Bronchial epithelial cell (primary cell): Measurements from ENCODE around the gene EIF2B2. TPM values are rescaled to one million over a fixed set of nuclear protein-coding genes. Genes with fewer than 3 reads are reported as not detected.
A peak's percentile ranks its signal among the peaks of the same experiment; 100 is the strongest.

Source experiments
- DNase-seq: peaks from one replicate; pipeline ENCODE4 v3.0.0-alpha.2; 2010; ENCODE audit warnings: low read depth
- FAIRE-seq: peaks from 2 replicates; lab custom pipeline; 2011; peaks lifted over from hg19 to GRCh38; lab: Jason Lieb, UNC
- H3K27me3 ChIP-seq: 2 replicates; pipeline ENCODE4 v1.5.1; 2011; ENCODE audit warnings: low read length; ENCODE audit not compliant: control insufficient read depth, insufficient read depth
- H3K36me3 ChIP-seq: 2 replicates; pipeline ENCODE4 v1.5.1; 2011; ENCODE audit warnings: low read length; ENCODE audit not compliant: control insufficient read depth, insufficient read depth
- H3K4me3 ChIP-seq: 2 replicates; pipeline ENCODE4 v1.5.1; 2011; ENCODE audit warnings: mild to moderate bottlenecking, low read depth, low read length, control low read depth
- total RNA-seq: library from RNA; depleted of rRNA; stranded (reverse); fragments of >200 nt; gene quantifications from 2 replicates; pipeline ENCODE4 v1.2.1, GENCODE V29; 2014
- TF ChIP-seq, protein P1 (sequence below): IDR thresholded peaks from 2 replicates; pipeline ENCODE4 v1.5.1; 2011; ENCODE audit warnings: mild to moderate bottlenecking, moderate library complexity, low read length, control low read depth, inconsistent platforms; ENCODE audit not compliant: insufficient read depth, severe bottlenecking

The EIF2B2 gene
- total RNA-seq, 1 donor from 2014 or later: 60.6 TPM

DNA sequence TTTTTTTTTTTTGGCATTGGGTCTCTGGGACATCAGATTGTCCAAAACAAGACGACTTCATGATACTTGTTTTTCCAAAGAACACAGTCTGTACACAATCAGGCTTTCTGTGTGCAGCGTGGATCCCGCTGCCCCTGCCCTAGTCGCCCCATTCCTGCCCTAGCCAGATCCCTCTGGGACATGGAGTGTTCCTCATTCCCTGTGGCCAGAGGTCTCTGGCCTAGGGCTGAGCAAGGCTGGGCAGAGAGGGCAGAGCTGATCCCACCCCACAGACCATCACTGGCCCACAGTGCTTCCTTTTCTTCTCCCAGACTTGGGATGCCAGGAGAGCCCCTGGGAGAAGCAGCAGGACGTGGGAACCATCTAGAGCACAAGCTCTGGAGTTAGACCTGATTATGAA is 20.9 kb upstream of the EIF2B2 start:
- Histone ChIP-seq H3K4me3 (no peak overlapping the region), H3K36me3 (no peaks in the 10 kb centered on the region), H3K27me3 (no peaks in the 10 kb centered on the region)
- DNase-seq: no peak
- FAIRE-seq: no peak
- TF ChIP-seq, protein P1, sequence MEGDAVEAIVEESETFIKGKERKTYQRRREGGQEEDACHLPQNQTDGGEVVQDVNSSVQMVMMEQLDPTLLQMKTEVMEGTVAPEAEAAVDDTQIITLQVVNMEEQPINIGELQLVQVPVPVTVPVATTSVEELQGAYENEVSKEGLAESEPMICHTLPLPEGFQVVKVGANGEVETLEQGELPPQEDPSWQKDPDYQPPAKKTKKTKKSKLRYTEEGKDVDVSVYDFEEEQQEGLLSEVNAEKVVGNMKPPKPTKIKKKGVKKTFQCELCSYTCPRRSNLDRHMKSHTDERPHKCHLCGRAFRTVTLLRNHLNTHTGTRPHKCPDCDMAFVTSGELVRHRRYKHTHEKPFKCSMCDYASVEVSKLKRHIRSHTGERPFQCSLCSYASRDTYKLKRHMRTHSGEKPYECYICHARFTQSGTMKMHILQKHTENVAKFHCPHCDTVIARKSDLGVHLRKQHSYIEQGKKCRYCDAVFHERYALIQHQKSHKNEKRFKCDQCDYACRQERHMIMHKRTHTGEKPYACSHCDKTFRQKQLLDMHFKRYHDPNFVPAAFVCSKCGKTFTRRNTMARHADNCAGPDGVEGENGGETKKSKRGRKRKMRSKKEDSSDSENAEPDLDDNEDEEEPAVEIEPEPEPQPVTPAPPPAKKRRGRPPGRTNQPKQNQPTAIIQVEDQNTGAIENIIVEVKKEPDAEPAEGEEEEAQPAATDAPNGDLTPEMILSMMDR: no peak

DNA sequence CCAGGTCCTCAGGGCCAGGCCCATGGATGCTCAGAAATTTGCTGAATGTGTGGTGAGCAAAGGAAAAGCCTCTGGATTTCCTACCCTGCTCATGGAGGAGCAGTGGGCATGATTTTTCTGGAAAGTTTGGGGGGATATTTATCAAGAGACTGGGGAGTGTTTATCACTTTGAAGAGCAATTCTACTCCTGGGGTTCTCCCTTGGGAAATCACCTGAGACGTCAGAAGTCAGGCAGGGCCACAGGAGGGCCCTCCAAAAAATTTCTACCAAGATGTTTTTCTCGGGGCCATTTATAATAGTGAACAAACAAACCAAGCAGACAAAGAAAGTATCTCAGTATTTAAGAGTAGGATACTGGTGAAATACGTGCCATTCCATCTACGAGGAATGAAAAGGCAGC is 20.1 kb upstream of the EIF2B2 start:
- no peak for DNase-seq
- TF ChIP-seq, protein P1: no peak
- no peak for FAIRE-seq

DNA sequence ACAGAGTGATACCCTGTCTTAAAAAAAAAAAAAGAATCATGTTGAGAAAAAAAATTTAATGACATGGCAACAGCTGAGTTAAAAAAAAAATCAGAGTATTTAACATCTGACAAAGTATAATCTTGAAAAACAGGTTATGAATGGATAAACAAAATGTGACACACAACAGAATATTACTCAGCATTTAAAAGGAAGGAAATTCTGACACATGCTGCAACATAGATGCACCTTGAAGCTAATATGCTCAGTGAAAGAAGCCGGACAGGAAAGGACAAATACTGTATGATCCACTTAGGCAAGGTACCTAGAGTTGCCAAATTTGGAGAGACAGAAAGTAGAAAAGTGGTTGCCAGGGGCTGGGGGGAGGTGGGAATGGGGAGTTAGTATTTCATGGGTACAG is 19.4 kb upstream of the EIF2B2 start:
- TF ChIP-seq, protein P1: no peak
- no peak for FAIRE-seq

More for the DNA sequence above, 20.1 kb upstream of the EIF2B2 start:
- Histone ChIP-seq H3K4me3 (no peak overlapping the region), H3K36me3 (no peaks in the 10 kb centered on the region), H3K27me3 (no peaks in the 10 kb centered on the region)

DNA sequence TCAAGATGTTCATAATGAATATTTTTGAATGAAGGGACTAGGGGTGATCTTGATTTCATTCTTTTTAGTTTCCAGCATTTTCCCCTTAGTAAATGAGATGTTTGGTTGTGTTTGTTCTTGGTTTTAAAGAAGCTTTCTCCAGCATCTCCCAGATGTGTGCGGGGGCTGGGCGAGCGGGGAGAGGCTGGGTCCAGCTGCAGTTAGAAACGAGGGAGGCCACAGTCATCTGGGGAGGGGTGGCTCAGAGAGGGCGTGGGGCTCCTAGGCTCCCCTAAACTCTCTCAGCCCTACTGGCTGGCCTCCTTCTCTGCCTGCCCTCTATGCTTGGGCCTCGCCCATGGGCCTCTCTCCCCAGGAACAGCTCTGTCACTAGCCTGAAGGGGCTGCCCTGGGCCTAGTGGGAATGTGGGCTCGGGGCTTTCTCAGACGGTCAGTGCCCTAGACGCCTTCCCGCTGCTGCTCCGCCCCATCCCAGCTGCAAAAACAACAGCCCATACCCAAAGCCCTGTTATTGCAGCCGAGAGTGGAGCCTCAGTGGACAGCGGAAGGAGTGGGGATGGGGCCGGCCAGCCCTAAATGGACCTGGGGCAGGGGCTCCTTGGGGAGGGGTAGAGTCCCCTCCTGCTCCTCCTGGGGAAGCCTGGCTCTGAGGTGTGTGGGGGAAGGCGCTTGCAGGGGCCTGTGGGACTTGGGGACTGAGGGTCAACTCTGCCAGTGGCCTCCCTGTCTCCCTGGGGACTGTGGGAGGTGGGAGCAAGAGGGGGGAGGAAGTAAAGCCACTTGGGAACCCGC is 18.3 kb upstream of the EIF2B2 start:
- FAIRE-seq (no peak), DNase-seq (no peak)
- Histone ChIP-seq H3K36me3 (no peaks in the 10 kb centered on the region), H3K4me3 (no peak overlapping the region), H3K27me3 (no peaks in the 10 kb centered on the region)
- TF ChIP-seq, protein P1: no peak

More for the DNA sequence above, 19.4 kb upstream of the EIF2B2 start:
- Histone ChIP-seq H3K4me3 (no peak overlapping the region), H3K36me3 (no peaks in the 10 kb centered on the region), H3K27me3 (no peaks in the 10 kb centered on the region)
- peak; percentile 97 for DNase-seq

DNA sequence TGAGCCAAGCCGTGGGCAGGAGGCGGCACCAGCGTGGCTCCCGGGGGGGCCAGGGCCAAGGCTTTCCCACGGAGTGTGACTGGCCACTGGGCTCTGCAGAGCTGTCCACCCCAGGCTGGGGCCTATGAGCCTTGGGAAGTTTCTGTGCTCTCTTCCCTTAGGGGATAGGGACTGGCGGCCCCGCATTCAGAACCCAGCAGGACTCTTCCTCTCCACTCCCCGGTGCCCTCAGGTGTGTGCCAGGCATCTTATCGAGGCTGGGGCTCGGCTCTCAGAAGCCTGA is 17.8 kb upstream of the EIF2B2 start:
- no peaks in the 10 kb centered on the region for H3K27me3 ChIP-seq
- FAIRE-seq (no peak), DNase-seq (no peak)
- H3K4me3 ChIP-seq: no peak overlapping the region
- no peaks in the 10 kb centered on the region for H3K36me3 ChIP-seq
- TF ChIP-seq, protein P1: no peak

DNA sequence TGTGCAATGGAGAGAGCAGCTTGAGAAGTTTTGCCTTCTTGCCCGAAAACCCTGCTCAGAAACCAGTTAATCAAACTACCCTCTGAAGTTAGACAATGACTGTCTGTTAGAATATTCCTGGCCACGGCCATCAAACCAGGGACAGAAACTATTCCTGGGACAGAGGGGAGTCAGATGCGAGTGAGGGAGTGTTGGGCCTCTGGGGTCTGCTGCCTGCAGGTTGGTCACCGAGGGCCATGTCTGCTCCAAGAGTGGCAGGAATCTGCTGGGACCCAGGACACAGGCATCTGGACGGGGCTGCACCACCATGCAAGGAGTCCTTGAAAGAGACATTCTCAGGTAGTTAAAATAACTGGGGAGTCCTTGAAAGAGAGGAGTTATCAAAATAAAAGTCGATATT is 16.9 kb upstream of the EIF2B2 start:
- FAIRE-seq (no peak), DNase-seq (no peak)
- no peaks in the 10 kb centered on the region for H3K36me3 ChIP-seq
- H3K4me3 ChIP-seq: no peak overlapping the region
- TF ChIP-seq, protein P1: no peak
- H3K27me3 ChIP-seq: no peaks in the 10 kb centered on the region
